Duodenal mucosa (tissue), 2 donors: ENCODE data around the gene REXO5.
"Not testable (repeated sequence)": the region's sequence is repeated elsewhere in the genome, so short reads cannot be mapped to it uniquely, and the experiment has no call there.

ENCODE experiments used
- H3K27ac ChIP-seq: one replicate; pipeline ENCODE4 v1.7.0; 2013; ENCODE audit warnings: low read depth, low read length
- H3K27me3 ChIP-seq, 2 donors: one replicate each; pipeline ENCODE4 v1.7.0; 2013; ENCODE audit warnings: low read length in 2 of 2, control low read depth in 1 of 2; ENCODE audit not compliant: insufficient read depth in 2 of 2, control insufficient read depth in 1 of 2
- H3K36me3 ChIP-seq, 2 donors: one replicate each; pipeline ENCODE4 v1.7.0; 2013; ENCODE audit warnings: low read length in 2 of 2, control low read depth in 1 of 2; ENCODE audit not compliant: insufficient read depth in 2 of 2, control insufficient read depth in 1 of 2
- H3K4me1 ChIP-seq, 2 donors: one replicate each; pipeline ENCODE4 v1.7.0; 2013; ENCODE audit warnings: low read length in 2 of 2, control low read depth in 1 of 2; ENCODE audit not compliant: insufficient read depth in 2 of 2, control insufficient read depth in 1 of 2
- H3K4me3 ChIP-seq, 2 donors: one replicate each; pipeline ENCODE4 v1.7.0; 2013; ENCODE audit warnings: low read length in 2 of 2, low read depth in 1 of 2
- H3K9ac ChIP-seq, 2 donors: one replicate each; pipeline ENCODE4 v1.7.0; 2013; ENCODE audit warnings: low read length in 2 of 2, low read depth in 1 of 2
- H3K9me3 ChIP-seq, 2 donors: one replicate each; pipeline ENCODE4 v1.7.0; 2013; ENCODE audit warnings: low read length in 2 of 2, control low read depth in 1 of 2; ENCODE audit not compliant: control insufficient read depth in 1 of 2

Gene REXO5

GRCh38 chr16:20857281-20857680 lies 51.0 kb downstream of the REXO5 start:
- Histone ChIP-seq H3K4me3 (no peak overlapping the region), H3K27me3 (no peaks in the 10 kb centered on the region), H3K9me3 (no peaks in the 10 kb centered on the region), H3K36me3 (peaks cover 18 to 38% of the 10 kb centered on the region in 2 donors), H3K9ac (no peak overlapping the region), H3K4me1 (no peaks in the 10 kb centered on the region), H3K27ac (no peak overlapping the region)

- no peaks in the 10 kb centered on the region for H3K9me3 ChIP-seq
- no peak overlapping the region for H3K9ac ChIP-seq
- no peak overlapping the region for H3K27ac ChIP-seq
- H3K4me3 ChIP-seq, result no peak overlapping the region
- H3K36me3 ChIP-seq, result peaks cover 20 to 40% of the 10 kb centered on the region in 2 donors
- no peaks in the 10 kb centered on the region for H3K27me3 ChIP-seq
- H3K4me1 ChIP-seq, result no peaks in the 10 kb centered on the region
These were observed 52.9 kb downstream of the REXO5 start for GRCh38 chr16:20859229-20859628.

- H3K9me3 ChIP-seq, result no peaks in the 10 kb centered on the region
- no peaks in the 10 kb centered on the region for H3K27me3 ChIP-seq
- H3K4me1 ChIP-seq, result no peaks in the 10 kb centered on the region
- H3K4me3 ChIP-seq, result no peak overlapping the region
- H3K27ac ChIP-seq, result no peak overlapping the region
- peaks cover 20 to 40% of the 10 kb centered on the region in 2 donors for H3K36me3 ChIP-seq
- H3K9ac ChIP-seq, result no peak overlapping the region
These were observed 53.4 kb downstream of the REXO5 start for GRCh38 chr16:20859699-20860098.

- H3K27me3 ChIP-seq, result no peaks in the 10 kb centered on the region
- peaks cover 16 to 35% of the 10 kb centered on the region in 2 donors for H3K36me3 ChIP-seq
- no peak overlapping the region for H3K9ac ChIP-seq
- H3K4me3 ChIP-seq, result no peak overlapping the region
- H3K9me3 ChIP-seq, result no peaks in the 10 kb centered on the region
- H3K4me1 ChIP-seq, result peaks cover 0 to 1% of the 10 kb centered on the region in 2 donors
- no peak overlapping the region for H3K27ac ChIP-seq
These were observed 54.0 kb downstream of the REXO5 start for GRCh38 chr16:20860361-20860760.

GRCh38 chr16:20860995-20861394 lies 54.7 kb downstream of the REXO5 start:
- H3K9ac ChIP-seq, H3K9me3 ChIP-seq, H3K4me1 ChIP-seq, H3K27me3 ChIP-seq, H3K4me3 ChIP-seq, H3K27ac ChIP-seq: not testable (repeated sequence)
- peaks cover 13 to 30% of the 10 kb centered on the region in 2 donors for H3K36me3 ChIP-seq

GRCh38 chr16:20862162-20862960 lies 56.0 kb downstream of the REXO5 start:
- no peaks in the 10 kb centered on the region for H3K27me3 ChIP-seq
- H3K36me3 ChIP-seq, result peaks cover 13 to 30% of the 10 kb centered on the region in 2 donors
- no peaks in the 10 kb centered on the region for H3K9me3 ChIP-seq
- peaks cover 9 to 21% of the 10 kb centered on the region in 2 donors for H3K4me1 ChIP-seq
- H3K27ac ChIP-seq, result no peak overlapping the region
- H3K9ac ChIP-seq, result no peak overlapping the region
- no peak overlapping the region for H3K4me3 ChIP-seq

GRCh38 chr16:20864376-20864775 lies 58.0 kb downstream of the REXO5 start:
- not testable (repeated sequence) for H3K4me3 ChIP-seq, H3K27me3 ChIP-seq, H3K9ac ChIP-seq, H3K27ac ChIP-seq, H3K9me3 ChIP-seq
- Histone ChIP-seq H3K4me1 (peaks cover 22 to 36% of the 10 kb centered on the region in 2 donors), H3K36me3 (peaks cover 13 to 30% of the 10 kb centered on the region in 2 donors)

- Histone ChIP-seq H3K27me3 (no peaks in the 10 kb centered on the region), H3K9ac (no peak overlapping the region), H3K36me3 (peaks cover 13 to 19% of the 10 kb centered on the region in 2 donors), H3K9me3 (no peaks in the 10 kb centered on the region), H3K4me1 (peaks cover 31 to 46% of the 10 kb centered on the region in 2 donors), H3K27ac (no peak overlapping the region), H3K4me3 (no peak overlapping the region)
These were observed 59.2 kb downstream of the REXO5 start for GRCh38 chr16:20865420-20866131.

GRCh38 chr16:20866145-20866772 lies 59.9 kb downstream of the REXO5 start:
- no peaks in the 10 kb centered on the region for H3K9me3 ChIP-seq
- no peak overlapping the region for H3K27ac ChIP-seq
- peaks cover 8 to 12% of the 10 kb centered on the region in 2 donors for H3K36me3 ChIP-seq
- no peak overlapping the region for H3K9ac ChIP-seq
- H3K27me3 ChIP-seq, result no peaks in the 10 kb centered on the region
- H3K4me1 ChIP-seq, result peaks cover 31 to 52% of the 10 kb centered on the region in 2 donors
- H3K4me3 ChIP-seq, result no peak overlapping the region

- H3K36me3 ChIP-seq, result peaks cover 7% of the 10 kb centered on the region in 2 donors
- no peak overlapping the region for H3K27ac ChIP-seq
- H3K9ac ChIP-seq, result no peak overlapping the region
- H3K4me1 ChIP-seq, result peaks cover 31 to 52% of the 10 kb centered on the region in 2 donors
- H3K9me3 ChIP-seq, result no peaks in the 10 kb centered on the region
- H3K27me3 ChIP-seq, result no peaks in the 10 kb centered on the region
- no peak overlapping the region for H3K4me3 ChIP-seq
These were observed 60.5 kb downstream of the REXO5 start for GRCh38 chr16:20866801-20867200.
